GM10847 (cell line): ENCODE data around the gene CERS4.
A peak's percentile ranks its signal among the peaks of the same experiment; 100 is the strongest.

ENCODE experiments used
- POLR2A ChIP-seq: IDR thresholded peaks from 2 replicates; pipeline ENCODE4 v1.6.1; 2011; ENCODE audit not compliant: insufficient read length; ENCODE audit errors: extremely low read depth

Gene CERS4

GRCh38 chr19:8304841-8305621, 95.9 kb downstream of the CERS4 start:
- no peak for TF ChIP-seq POLR2A

GRCh38 chr19:8305798-8306197, 96.6 kb downstream of the CERS4 start:
- TF ChIP-seq POLR2A: no peak

- TF ChIP-seq POLR2A: no peak
Measured at GRCh38 chr19:8306235-8307054, 97.3 kb downstream of the CERS4 start.

GRCh38 chr19:8307400-8307964, 98.3 kb downstream of the CERS4 start:
- no peak for TF ChIP-seq POLR2A

GRCh38 chr19:8307965-8308866, 99.0 kb downstream of the CERS4 start, which contains the start of gene CD320:
TSS of gene CD320 (minus strand) at chr19:8308358. CDS start at chr19:8308290, 68 bp downstream.
- TF ChIP-seq POLR2A: peak; percentile 68

GRCh38 chr19:8308891-8309291, 99.7 kb downstream of the CERS4 start:
- no peak for TF ChIP-seq POLR2A

GRCh38 chr19:8310342-8311055, 101.3 kb downstream of the CERS4 start:
- TF ChIP-seq POLR2A: no peak

- no peak for TF ChIP-seq POLR2A
Measured at GRCh38 chr19:8311461-8312260, 102.5 kb downstream of the CERS4 start.
